Breast epithelium (tissue), 4 donors: ENCODE results near the gene CD300LB. TPM values are rescaled to one million over a fixed set of nuclear protein-coding genes. Genes with fewer than 3 reads are reported as not detected.

Experiments used
- DNase-seq, 2 donors: peaks; one replicate each; pipeline ENCODE4 v3.0.0-alpha.2; 2019; ENCODE audit warnings: low spot score in 2 of 2
- H3K27ac ChIP-seq, 2 donors: fragments of 200-600 bp; sonication (generic) in 1 of 2; one replicate each; pipeline ENCODE4 v1.5.1; 2016 to 2019; ENCODE audit warnings: mild to moderate bottlenecking in 1 of 2
- H3K27me3 ChIP-seq, 2 donors: fragments of 200-600 bp; sonication (generic) in 1 of 2; one replicate each; pipeline versions ENCODE4 v1.5.1 to v1.6.0; 2017 to 2019; ENCODE audit warnings: control low read depth in 1 of 2, mild to moderate bottlenecking in 1 of 2
- H3K36me3 ChIP-seq: fragments of 200-600 bp; one replicate; pipeline ENCODE4 v1.5.1; 2019
- H3K4me1 ChIP-seq, 2 donors: fragments of 200-600 bp; sonication (generic); one replicate each; pipeline ENCODE4 v1.5.1; 2016 to 2019; ENCODE audit warnings: control low read depth in 1 of 2
- H3K4me3 ChIP-seq, 3 donors: fragments of 200-600 bp; sonication (generic); 1 replicate in 2 of 3; 2 replicates in 1 of 3; pipeline ENCODE4 v1.5.1; 2016 to 2019; ENCODE audit warnings: mild to moderate bottlenecking in 3 of 3, moderate library complexity in 2 of 3
- H3K9me3 ChIP-seq, 2 donors: fragments of 200-600 bp; sonication (generic) in 1 of 2; one replicate each; pipeline ENCODE4 v1.5.1; 2016 to 2019; ENCODE audit warnings: control low read depth in 1 of 2
- CTCF ChIP-seq, 3 donors: fragments of 450-650 bp; IDR thresholded peaks; one replicate each; pipeline ENCODE4 v1.5.1; 2016 to 2017; ENCODE audit warnings: antibody characterized with exemption in 3 of 3, mild to moderate bottlenecking in 3 of 3, moderate library complexity in 3 of 3
- POLR2A ChIP-seq: fragments of 450-650 bp; IDR thresholded peaks from one replicate; pipeline ENCODE4 v1.6.1; 2016; ENCODE audit warnings: antibody characterized with exemption, mild to moderate bottlenecking, moderate library complexity
- POLR2AphosphoS5 ChIP-seq, 3 donors: sonication (generic); formaldehyde crosslinking; IDR thresholded peaks; one replicate each; pipeline ENCODE4 v1.6.1; 2017; ENCODE audit warnings: antibody characterized with exemption in 3 of 3
- intact Hi-C: fragments of 100-400 bp; cut with DNase I; formaldehyde crosslinking; loops from one replicate; pipeline ENCODE4 v1.15.1; 2023; ENCODE audit warnings: low total_unique reads
- total RNA-seq, 3 donors: library from RNA; depleted of rRNA; stranded (reverse); fragments of >200 nt; gene quantifications; one replicate each; pipeline ENCODE4 v1.1.0, GENCODE V29; 2016

The CD300LB gene
- total RNA-seq, 3 donors from 2014 or later, result 0.32 to 0.88 TPM; not detected in 1

DNA sequence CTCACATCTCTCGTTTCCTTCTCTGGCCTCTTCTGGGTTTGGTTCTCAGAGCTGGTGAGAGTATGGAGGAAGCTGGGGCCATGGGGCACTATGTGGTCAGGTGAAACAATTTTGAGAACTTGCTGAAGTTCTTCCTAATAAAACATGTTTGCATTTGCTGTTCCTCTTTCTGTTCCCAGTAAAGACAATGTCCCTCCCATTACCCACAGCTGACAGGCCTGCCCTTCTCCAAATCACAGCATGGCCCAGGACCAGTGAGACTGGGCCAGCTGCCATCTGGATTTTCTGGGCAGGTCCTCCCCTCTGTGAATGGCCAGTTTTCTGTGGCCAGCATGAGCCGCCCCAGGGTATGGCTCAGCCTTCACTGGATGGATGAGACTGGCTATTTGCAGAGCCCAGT is 36.1 kb upstream of the CD300LB start, which contains the start of gene CD300H:
TSS of gene CD300H (minus strand) at position 113 of the 400 bp plus-strand sequence.
- H3K9me3 ChIP-seq, result no peaks in the 10 kb centered on the region

DNA sequence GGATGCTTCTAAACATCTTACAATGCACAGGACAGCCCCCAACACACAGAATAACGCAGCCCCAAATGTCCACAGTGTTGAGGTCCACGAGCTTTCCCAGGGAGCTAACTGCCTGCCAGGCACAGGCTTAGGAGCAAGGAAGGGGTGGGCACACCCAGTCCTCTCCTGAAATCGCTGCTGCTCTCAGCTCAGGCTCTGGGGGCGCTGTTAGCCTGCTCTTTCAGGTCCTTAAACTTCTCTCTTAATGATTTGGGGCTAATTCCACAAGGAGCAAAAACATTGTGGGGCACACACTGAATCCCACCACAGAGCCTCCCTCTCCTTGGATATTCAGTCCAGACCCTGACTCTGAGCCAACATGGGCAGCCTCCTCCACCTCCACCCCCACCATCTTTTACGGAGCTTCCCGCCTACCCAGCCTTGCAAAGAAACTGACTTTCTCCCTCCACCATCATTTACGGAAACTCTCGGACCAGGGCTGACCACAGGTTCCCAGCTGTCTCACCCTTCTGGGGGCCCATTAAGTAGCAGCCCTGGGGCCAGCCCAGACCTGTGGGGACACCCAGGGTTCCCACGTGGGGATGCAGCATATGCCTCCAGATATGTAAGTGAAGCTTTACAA is 35.0 kb upstream of the CD300LB start:
- no peaks in the 10 kb centered on the region for H3K4me1 ChIP-seq
- H3K36me3 ChIP-seq, result no peaks in the 10 kb centered on the region
- H3K9me3 ChIP-seq, result no peaks in the 10 kb centered on the region
- peaks cover 0 to 22% of the 10 kb centered on the region in 2 donors for H3K27me3 ChIP-seq
- no peak for TF ChIP-seq CTCF (IDR thresholded peaks at IDR 0.05)
- no peak for TF ChIP-seq POLR2AphosphoS5 (IDR thresholded peaks at IDR 0.05)
- TF ChIP-seq POLR2A, result no peak
- H3K4me3 ChIP-seq, result no peak overlapping the region
- H3K27ac ChIP-seq, result no peak overlapping the region
- intact Hi-C loops, result no loop called here
- no peak for DNase-seq

More for the DNA sequence above, 36.1 kb upstream of the CD300LB start, which contains the start of gene CD300H:
- peaks cover 0 to 22% of the 10 kb centered on the region in 2 donors for H3K27me3 ChIP-seq
- H3K27ac ChIP-seq, result no peak within 1 kb of the TSS
- intact Hi-C loops, result no loop called here
- H3K4me1 ChIP-seq, result no peaks in the 10 kb centered on the region
- no peak for DNase-seq
- no peak for TF ChIP-seq CTCF (IDR thresholded peaks at IDR 0.05)
- no peak for TF ChIP-seq POLR2AphosphoS5 (IDR thresholded peaks at IDR 0.05)
- no peak for TF ChIP-seq POLR2A
- H3K4me3 ChIP-seq, result no peak within 1 kb of the TSS
- no peaks in the 10 kb centered on the region for H3K36me3 ChIP-seq

DNA sequence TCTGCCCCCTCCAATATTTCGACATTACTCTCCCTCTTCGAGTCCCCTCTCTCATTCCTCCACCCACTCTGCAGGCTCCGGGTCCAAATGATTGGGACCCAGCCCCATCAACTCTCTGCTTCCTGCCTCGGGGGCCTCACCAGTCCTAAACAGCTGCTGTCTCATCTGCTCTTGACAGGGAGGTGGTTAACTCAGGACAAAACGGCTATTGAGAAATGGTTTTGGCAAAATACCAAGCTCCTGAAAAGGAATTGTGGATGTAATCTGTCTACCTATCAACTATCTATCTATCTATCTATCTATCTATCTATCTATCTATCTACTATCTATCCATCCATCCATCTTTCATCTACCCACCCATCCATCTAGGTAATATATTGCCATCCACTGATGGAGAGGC is 33.9 kb upstream of the CD300LB start:
- no peak for DNase-seq
- TF ChIP-seq POLR2AphosphoS5 (IDR thresholded peaks at IDR 0.05) (no peak), POLR2A (no peak), CTCF (IDR thresholded peaks at IDR 0.05) (no peak)
- H3K9me3 ChIP-seq, result no peaks in the 10 kb centered on the region

GRCh38 chr17:74563358-74563757 is 32.1 kb upstream of the CD300LB start:
- TF ChIP-seq CTCF (IDR thresholded peaks at IDR 0.05), result no peak
- no peak for TF ChIP-seq POLR2AphosphoS5 (IDR thresholded peaks at IDR 0.05)
- no peak for TF ChIP-seq POLR2A
- no peaks in the 10 kb centered on the region for H3K9me3 ChIP-seq
- H3K36me3 ChIP-seq, result no peaks in the 10 kb centered on the region
- no peak for DNase-seq
- no peak overlapping the region for H3K4me3 ChIP-seq
- no peak overlapping the region for H3K27ac ChIP-seq
- peaks cover 0 to 20% of the 10 kb centered on the region in 2 donors for H3K27me3 ChIP-seq
- intact Hi-C loops, result no loop called here
- no peaks in the 10 kb centered on the region for H3K4me1 ChIP-seq

More for the DNA sequence above, 33.9 kb upstream of the CD300LB start:
- Histone ChIP-seq H3K4me1 (no peaks in the 10 kb centered on the region), H3K27me3 (peaks cover 0 to 20% of the 10 kb centered on the region in 2 donors), H3K36me3 (no peaks in the 10 kb centered on the region), H3K4me3 (no peak overlapping the region), H3K27ac (no peak overlapping the region)
- intact Hi-C loops, result no loop called here

DNA sequence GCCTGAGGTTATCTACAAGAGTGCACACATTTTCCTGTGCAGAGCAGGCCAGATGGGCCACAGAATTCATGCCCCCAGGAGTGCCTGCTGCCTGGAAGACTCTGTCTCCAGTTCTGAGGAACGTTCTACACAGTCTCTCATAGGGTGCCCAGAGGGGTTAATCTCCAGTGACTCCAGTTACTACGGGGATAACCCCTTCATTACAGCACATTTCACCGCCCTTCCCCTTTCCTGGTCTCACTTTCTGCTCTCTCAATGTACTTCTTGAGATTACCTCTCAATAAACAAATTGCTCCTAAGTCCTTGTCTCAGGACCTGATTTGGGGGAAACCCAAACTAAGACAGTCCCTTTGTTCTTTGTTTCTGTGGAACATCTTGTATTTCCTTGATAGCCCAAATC is 30.3 kb upstream of the CD300LB start:
- Histone ChIP-seq H3K27ac (no peak overlapping the region), H3K36me3 (no peaks in the 10 kb centered on the region), H3K4me3 (no peak overlapping the region), H3K4me1 (no peaks in the 10 kb centered on the region), H3K9me3 (no peaks in the 10 kb centered on the region), H3K27me3 (peaks cover 0 to 20% of the 10 kb centered on the region in 2 donors)
- intact Hi-C loops, result no loop called here
- no peak for DNase-seq
- TF ChIP-seq POLR2AphosphoS5 (IDR thresholded peaks at IDR 0.05) (no peak), CTCF (IDR thresholded peaks at IDR 0.05) (no peak), POLR2A (no peak)
